HCT116 (cell line): Measurements from ENCODE around the gene PPP1R14C. TPM values are rescaled to one million over a fixed set of nuclear protein-coding genes. Genes with fewer than 3 reads are reported as not detected.

Experiments used
- ATAC-seq: fragments of 200-7000 bp; cut with Tn5 transposase; 2 replicates; pipeline ENCODE4 v1.9.1; 2020; ENCODE audit warnings: mild to moderate bottlenecking, moderate library complexity
- BruUV-seq: library from RNA; stranded (reverse); fragments of 400-500 nt; replicated peaks from 2 replicates; lab custom pipeline; 2021; lab: Mats Ljungman, UMichigan
- CTCF ChIA-PET: fragments of 300-600 bp; sonication (Branson Sonifier 250); formaldehyde crosslinking; loops from one replicate; lab custom pipeline; 2021; ENCODE audit warnings: antibody characterized with exemption; lab: Charles Lee
- POLR2A ChIA-PET: fragments of 300-600, 350-600 bp; sonication (Branson Sonifier 250); formaldehyde crosslinking; loops from one replicate; lab custom pipeline; 2021; ENCODE audit warnings: antibody characterized with exemption; lab: Charles Lee
- RAD21 ChIA-PET, 2 experiments: fragments of 300-600 bp; sonication (Branson Sonifier 250); formaldehyde crosslinking; loops; one replicate each; lab custom pipeline; 2023; ENCODE audit warnings: low total read pairs in 2 of 2; ENCODE audit not compliant: uncharacterized antibody in 2 of 2, unreplicated experiment in 2 of 2, low non-redundant PET in 1 of 2; lab: Charles Lee
- DNase-seq: peaks from one replicate; pipeline ENCODE4 v3.0.0-alpha.2; 2010; ENCODE audit warnings: low read depth, low spot score
- H2AFZ ChIP-seq: fragments of 200-600 bp; shearing (Covaris generic), sonication (generic); 2 replicates; pipeline ENCODE4 v1.6.1; 2017; ENCODE audit warnings: low read depth, mixed run types, mixed read lengths, antibody characterized with exemption, low read length; ENCODE audit not compliant: poor library complexity, severe bottlenecking
- H3K27ac ChIP-seq: 2 replicates; pipeline ENCODE4 v1.5.1; 2012; ENCODE audit warnings: low read depth, low read length
- H3K27me3 ChIP-seq: fragments of 200-600 bp; sonication (generic); 2 replicates; pipeline ENCODE4 v1.6.1; 2016; ENCODE audit warnings: mixed run types, low read length, mixed read lengths; ENCODE audit not compliant: insufficient read depth
- H3K36me3 ChIP-seq, 2 experiments: fragments of 200-500 bp in 1 of 2; fragments of 200-600 bp in 1 of 2; sonication (Bioruptor generic) in 1 of 2; sonication (generic) in 1 of 2; 2 replicates each; pipeline versions ENCODE4 v1.5.1 to v1.6.1; 2014 to 2016; ENCODE audit warnings: low read length in 2 of 2, inconsistent platforms in 1 of 2, mixed read lengths in 1 of 2, mixed run types in 1 of 2; ENCODE audit not compliant: insufficient read depth in 2 of 2, control insufficient read depth in 1 of 2
- H3K4me1 ChIP-seq, 2 experiments: fragments of 200-600 bp in 1 of 2; sonication (generic) in 1 of 2; 2 replicates each; pipeline versions ENCODE4 v1.5.1 to v1.6.1; 2012 to 2017; ENCODE audit warnings: low read length in 2 of 2, inconsistent platforms in 1 of 2, mild to moderate bottlenecking in 1 of 2, mixed read lengths in 1 of 2, mixed run types in 1 of 2, moderate library complexity in 1 of 2; ENCODE audit not compliant: insufficient read depth in 2 of 2, control insufficient read depth in 1 of 2
- H3K4me2 ChIP-seq: fragments of 200-600 bp; sonication (generic); 2 replicates; pipeline ENCODE4 v1.6.1; 2017; ENCODE audit warnings: mixed run types, low read length, mixed read lengths
- H3K4me3 ChIP-seq, 2 experiments: fragments of 200-600 bp in 1 of 2; sonication (generic) in 1 of 2; replicated peaks in 1 of 2; 2 replicates each; pipeline ENCODE4 v1.5.1; 2011 to 2016; ENCODE audit warnings: low read length in 2 of 2, control low read depth in 1 of 2, low read depth in 1 of 2, mild to moderate bottlenecking in 1 of 2, mixed read lengths in 1 of 2, mixed run types in 1 of 2
- H3K79me2 ChIP-seq: fragments of 200-600 bp; sonication (generic); 2 replicates; pipeline ENCODE4 v1.6.1; 2017; ENCODE audit warnings: mild to moderate bottlenecking, mixed run types, low read length, moderate library complexity, mixed read lengths; ENCODE audit not compliant: insufficient read depth
- H3K9ac ChIP-seq: fragments of 200-600 bp; sonication (generic); 2 replicates; pipeline ENCODE4 v1.6.1; 2016; ENCODE audit warnings: low read length, mixed read lengths
- H3K9me2 ChIP-seq: fragments of 200-600 bp; sonication (generic), shearing (Covaris generic); 2 replicates; pipeline ENCODE4 v1.6.1; 2017; ENCODE audit warnings: mixed run types, mild to moderate bottlenecking, moderate library complexity; ENCODE audit not compliant: insufficient read depth
- H3K9me3 ChIP-seq, 2 experiments: fragments of 200-500 bp in 1 of 2; fragments of 200-600 bp in 1 of 2; sonication (Bioruptor generic) in 1 of 2; sonication (generic) in 1 of 2; 2 replicates each; pipeline ENCODE4 v1.6.1; 2014 to 2017; ENCODE audit warnings: low read length in 2 of 2, mixed read lengths in 2 of 2, inconsistent platforms in 1 of 2, low read depth in 1 of 2, mild to moderate bottlenecking in 1 of 2, mixed run types in 1 of 2, moderate library complexity in 1 of 2; ENCODE audit not compliant: control insufficient read depth in 1 of 2, insufficient read depth in 1 of 2
- H4K20me1 ChIP-seq: fragments of 200-600 bp; sonication (generic), shearing (Covaris generic); 2 replicates; pipeline ENCODE4 v1.6.1; 2017; ENCODE audit warnings: mixed run types, mild to moderate bottlenecking, moderate library complexity; ENCODE audit not compliant: insufficient read depth
- ATF3 ChIP-seq: IDR thresholded peaks from 2 replicates; pipeline ENCODE4 v1.6.1; 2012
- CBX3 ChIP-seq: IDR thresholded peaks from 2 replicates; pipeline ENCODE4 v1.6.1; 2012; ENCODE audit warnings: low read depth
- CEBPB ChIP-seq: IDR thresholded peaks from 2 replicates; pipeline ENCODE4 v1.6.1; 2012; ENCODE audit warnings: low read depth
- CTCF ChIP-seq, 3 experiments: fragments of 200-600 bp in 1 of 3; sonication (generic) in 1 of 3; IDR thresholded peaks in 2 of 3; conservative IDR thresholded peaks in 1 of 3; 2 replicates each; pipeline ENCODE4 v1.5.1; 2012 to 2017; ENCODE audit warnings: low read depth in 2 of 3, low read length in 2 of 3, antibody characterized with exemption in 1 of 3, borderline replicate concordance in 1 of 3, control low read depth in 1 of 3, mild to moderate bottlenecking in 1 of 3, mixed read lengths in 1 of 3, mixed run types in 1 of 3, moderate library complexity in 1 of 3; ENCODE audit not compliant: insufficient read depth in 1 of 3
- EGR1 ChIP-seq: IDR thresholded peaks from 2 replicates; pipeline ENCODE4 v1.6.1; 2012; ENCODE audit warnings: low read depth
- ELF1 ChIP-seq: IDR thresholded peaks from 2 replicates; pipeline ENCODE4 v1.6.1; 2012; ENCODE audit warnings: low read depth, borderline replicate concordance
- EZH2phosphoT487 ChIP-seq: fragments of 200-600 bp; IDR thresholded peaks from 2 replicates; pipeline ENCODE4 v1.6.1; 2018; ENCODE audit warnings: antibody characterized with exemption, borderline replicate concordance
- FOSL1 ChIP-seq: IDR thresholded peaks from 2 replicates; pipeline ENCODE4 v1.6.1; 2012; ENCODE audit warnings: low read depth
- JUND ChIP-seq: IDR thresholded peaks from 2 replicates; pipeline ENCODE4 v1.6.1; 2012
- MAX ChIP-seq: IDR thresholded peaks from 2 replicates; pipeline ENCODE4 v1.6.1; 2012
- REST ChIP-seq: IDR thresholded peaks from 2 replicates; pipeline ENCODE4 v1.6.1; 2012; ENCODE audit warnings: low read depth
- SIN3A ChIP-seq: IDR thresholded peaks from 2 replicates; pipeline ENCODE4 v1.6.1; 2012; ENCODE audit warnings: low read depth
- SP1 ChIP-seq: IDR thresholded peaks from 2 replicates; pipeline ENCODE4 v1.6.1; 2012; ENCODE audit warnings: low read depth
- SRF ChIP-seq: IDR thresholded peaks from 2 replicates; pipeline ENCODE4 v1.6.1; 2012; ENCODE audit warnings: low read depth
- YY1 ChIP-seq: IDR thresholded peaks from 2 replicates; pipeline ENCODE4 v1.6.1; 2011; ENCODE audit warnings: low read length, low read depth, moderate library complexity, mild to moderate bottlenecking; ENCODE audit not compliant: insufficient replicate concordance; ENCODE audit errors: extremely low read depth
- ZFX ChIP-seq: fragments of 450-650 bp; IDR thresholded peaks from 2 replicates; pipeline ENCODE4 v1.6.1; 2017
- ZNF274 ChIP-seq: fragments of 200-500 bp; sonication (Bioruptor generic); IDR thresholded peaks from 2 replicates; pipeline ENCODE4 v1.6.1; 2014; ENCODE audit warnings: mild to moderate bottlenecking, low read depth, low read length, inconsistent platforms
- intact Hi-C: fragments of 100-400 bp; cut with micrococcal nuclease; formaldehyde crosslinking; loops from 2 replicates; pipeline ENCODE4 v1.10.0; 2022
- total RNA-seq: library from RNA; stranded (reverse); gene quantifications from one replicate; pipeline ENCODE4 v1.2.1, GENCODE V29; 2021; ENCODE audit not compliant: unreplicated experiment
- TF ChIP-seq, protein P1 (sequence below): IDR thresholded peaks from 2 replicates; pipeline ENCODE4 v1.6.1; 2011; ENCODE audit warnings: mild to moderate bottlenecking, low read length, moderate library complexity; ENCODE audit not compliant: insufficient replicate concordance; ENCODE audit errors: extremely low read depth

Gene PPP1R14C
- total RNA-seq, 1 experiment from 2014 or later = 7.8 TPM

DNA sequence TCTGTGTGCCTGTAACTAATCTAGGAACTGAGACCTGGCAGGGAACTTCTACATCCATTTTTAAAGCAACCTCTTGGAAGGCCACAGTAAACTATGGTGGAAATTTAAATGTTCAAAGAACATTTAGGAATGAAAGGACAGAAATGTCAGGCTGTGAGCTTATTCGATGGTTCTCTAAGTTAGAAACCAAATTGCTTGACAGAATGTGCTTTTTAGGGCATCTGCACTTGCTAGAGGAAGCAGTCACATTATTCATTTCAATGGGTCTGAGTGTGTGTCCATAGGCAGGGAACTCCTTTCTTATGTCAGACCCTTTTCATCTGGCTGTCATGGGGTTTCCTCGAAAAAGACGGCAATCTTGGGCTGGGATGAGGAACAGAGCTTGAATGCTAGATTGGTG is 84.4 kb downstream of the PPP1R14C start:
- Histone ChIP-seq H3K9me2 (no peaks in the 10 kb centered on the region), H2AFZ (no peak overlapping the region), H3K4me1 (peaks cover 0 to 22% of the 10 kb centered on the region in 2 experiments; a peak in 2 of 4 replicates), H3K4me2 (no peak overlapping the region), H3K9ac (no peak overlapping the region), H3K79me2 (no peaks in the 10 kb centered on the region), H3K36me3 (no peaks in the 10 kb centered on the region), H4K20me1 (no peaks in the 10 kb centered on the region), H3K9me3 (no peaks in the 10 kb centered on the region), H3K27ac (no peak overlapping the region), H3K27me3 (no peaks in the 10 kb centered on the region), H3K4me3 (no peak overlapping the region)
- no peak for DNase-seq
- ChIA-PET POLR2A (no interaction called here), RAD21 (no interaction called here), CTCF (no interaction called here)
- intact Hi-C loops = no loop called here
- no peak for ATAC-seq
- TF ChIP-seq FOSL1 = no peak
- TF ChIP-seq SP1 = no peak
- TF ChIP-seq ATF3 = no peak
- TF ChIP-seq EZH2phosphoT487 = no peak
- TF ChIP-seq CBX3 = no peak
- no peak for TF ChIP-seq MAX
- TF ChIP-seq SRF = no peak
- no peak for TF ChIP-seq JUND
- TF ChIP-seq, protein P1, sequence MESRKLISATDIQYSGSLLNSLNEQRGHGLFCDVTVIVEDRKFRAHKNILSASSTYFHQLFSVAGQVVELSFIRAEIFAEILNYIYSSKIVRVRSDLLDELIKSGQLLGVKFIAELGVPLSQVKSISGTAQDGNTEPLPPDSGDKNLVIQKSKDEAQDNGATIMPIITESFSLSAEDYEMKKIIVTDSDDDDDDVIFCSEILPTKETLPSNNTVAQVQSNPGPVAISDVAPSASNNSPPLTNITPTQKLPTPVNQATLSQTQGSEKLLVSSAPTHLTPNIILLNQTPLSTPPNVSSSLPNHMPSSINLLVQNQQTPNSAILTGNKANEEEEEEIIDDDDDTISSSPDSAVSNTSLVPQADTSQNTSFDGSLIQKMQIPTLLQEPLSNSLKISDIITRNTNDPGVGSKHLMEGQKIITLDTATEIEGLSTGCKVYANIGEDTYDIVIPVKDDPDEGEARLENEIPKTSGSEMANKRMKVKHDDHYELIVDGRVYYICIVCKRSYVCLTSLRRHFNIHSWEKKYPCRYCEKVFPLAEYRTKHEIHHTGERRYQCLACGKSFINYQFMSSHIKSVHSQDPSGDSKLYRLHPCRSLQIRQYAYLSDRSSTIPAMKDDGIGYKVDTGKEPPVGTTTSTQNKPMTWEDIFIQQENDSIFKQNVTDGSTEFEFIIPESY = no peak
- no peak for TF ChIP-seq YY1
- no peak for TF ChIP-seq ZNF274
- TF ChIP-seq ELF1 = no peak
- no peak for TF ChIP-seq SIN3A
- TF ChIP-seq ZFX = no peak
- no peak for TF ChIP-seq CTCF (IDR thresholded peaks at IDR 0.05 in 2 of 3, conservative IDR thresholded peaks at IDR 0.05 in 1 of 3; ENCODE audit: borderline replicate concordance in 1 of 3, insufficient read depth in 1 of 3, low read depth in 2 of 3, low read length in 2 of 3)
- no peak for TF ChIP-seq EGR1
- TF ChIP-seq REST = no peak
- TF ChIP-seq CEBPB = no peak
- no TSS peak for BruUV-seq
